ACHN (cell line): Measurements from ENCODE around the gene ALLC.

ENCODE experiments used
- DNase-seq: peaks from one replicate; pipeline ENCODE4 v3.0.0-alpha.2; 2015
- in situ Hi-C: cut with HindIII; loops from 2 replicates; pipeline ENCODE4 v1.10.0; 2017; ENCODE audit warnings: low sequenced_read_pairs, low pct_ligation_motif_present, low pct_unique_long_range_greater_than_20kb

The ALLC gene

DNA sequence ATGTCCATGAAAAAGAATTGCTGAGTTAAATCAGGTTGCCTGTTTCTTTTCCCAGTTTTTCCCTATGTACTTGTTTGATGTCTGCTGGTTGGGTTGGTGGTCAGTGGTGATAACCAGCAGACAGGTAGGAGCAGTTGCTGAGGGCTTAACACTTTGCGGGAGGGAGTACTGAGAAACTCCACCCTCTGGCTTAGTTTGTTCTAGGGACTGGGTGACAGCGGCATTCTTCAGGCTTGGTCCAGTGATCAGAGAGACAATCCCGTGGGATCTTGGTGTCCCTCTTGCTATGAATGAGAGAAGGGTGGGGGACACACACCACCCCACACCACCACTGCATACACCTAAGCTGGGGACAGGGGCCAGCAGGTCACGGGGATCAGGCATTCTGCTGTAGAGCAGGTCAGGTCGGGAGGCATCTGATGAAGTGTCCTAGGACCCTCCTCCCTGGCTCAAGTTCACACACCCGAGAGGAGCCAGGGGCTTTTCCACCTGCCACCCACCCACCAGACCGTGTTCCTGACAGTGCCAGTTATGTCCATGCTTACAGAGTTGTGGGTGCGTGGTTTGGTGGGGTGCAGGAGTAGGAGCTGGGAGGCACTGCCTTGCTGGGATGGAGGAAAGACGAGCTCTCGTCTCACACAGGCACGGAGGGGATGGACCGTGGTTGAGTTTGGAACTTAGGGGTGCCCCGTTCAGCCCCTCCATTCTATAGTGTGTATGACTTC, 21.3 kb upstream of the ALLC start:
- in situ Hi-C loops = no loop called here
- no peak for DNase-seq

DNA sequence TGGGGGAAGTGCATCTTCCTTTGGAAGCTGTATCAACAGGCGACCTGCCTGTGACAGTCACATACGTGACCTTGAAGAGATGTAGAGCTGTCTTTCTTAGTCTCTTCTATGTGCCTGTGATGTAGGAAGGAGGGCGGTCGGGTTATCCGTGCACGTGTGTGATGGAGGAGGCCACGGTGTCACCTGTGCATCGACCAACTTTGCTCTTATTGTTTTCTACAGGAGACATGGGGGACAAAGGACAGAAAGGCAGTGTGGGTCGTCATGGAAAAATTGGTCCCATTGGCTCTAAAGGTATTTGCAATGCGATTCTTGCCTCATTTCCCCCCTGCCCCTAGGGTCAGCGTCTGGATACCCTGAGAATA, 20.7 kb upstream of the ALLC start:
- no peak for DNase-seq
- in situ Hi-C loops = no loop called here

DNA sequence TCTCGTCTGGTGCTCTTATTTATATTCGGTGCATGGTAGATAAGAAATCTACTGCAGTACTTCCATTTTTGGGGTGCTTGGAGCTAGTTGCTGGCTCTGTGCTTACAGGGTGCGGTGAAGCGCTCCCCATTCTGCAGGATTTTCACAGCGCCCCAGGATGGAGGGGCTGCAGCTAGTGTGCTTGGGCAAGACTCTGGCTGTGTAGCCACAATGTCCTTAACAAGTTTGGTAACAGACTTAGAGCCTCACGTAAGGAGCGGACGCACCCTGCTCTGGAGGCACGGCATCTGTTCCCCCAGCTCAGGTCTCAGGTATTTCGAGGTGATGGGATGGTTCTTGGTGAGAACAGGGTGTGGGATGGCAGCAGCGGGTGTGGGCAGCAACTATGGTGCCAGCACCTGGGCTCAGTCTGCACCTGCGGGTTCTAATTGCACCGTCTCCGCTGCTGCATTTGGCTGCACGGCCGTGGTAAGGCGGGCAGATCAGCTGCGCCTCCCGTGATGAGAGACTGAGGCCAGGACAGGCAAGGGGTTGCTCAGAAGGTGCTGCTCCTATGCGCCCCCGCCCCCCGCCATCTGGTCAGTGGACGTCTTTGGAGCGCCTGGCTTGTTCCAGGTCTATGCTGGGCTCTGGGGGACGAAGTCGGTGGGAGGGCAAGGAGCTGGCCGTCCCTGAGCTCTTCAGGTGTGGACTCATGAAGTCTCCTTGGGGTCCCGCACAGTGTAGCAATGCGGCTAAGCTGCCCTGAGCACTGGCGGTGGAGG, 20.1 kb upstream of the ALLC start:
- DNase-seq = no peak
- in situ Hi-C loops = no loop called here

DNA sequence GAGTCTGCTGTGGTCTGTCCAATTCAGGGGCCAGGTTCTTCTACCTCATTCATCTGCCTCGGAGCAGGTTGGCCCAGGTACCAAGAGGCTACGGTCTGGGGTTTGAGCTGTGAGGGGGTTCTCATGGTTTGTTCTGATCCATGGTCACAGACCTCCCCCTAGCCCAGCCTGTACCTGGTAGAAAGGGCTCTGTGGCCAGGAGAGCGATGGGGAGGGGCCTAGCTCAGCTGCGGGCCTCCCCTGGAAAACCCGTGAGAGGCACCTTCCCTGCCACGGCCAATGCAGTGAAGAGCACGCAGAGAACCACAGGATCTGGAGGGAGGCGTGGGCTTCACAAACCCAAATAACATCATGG, 19.6 kb upstream of the ALLC start:
- in situ Hi-C loops = no loop called here
- no peak for DNase-seq

DNA sequence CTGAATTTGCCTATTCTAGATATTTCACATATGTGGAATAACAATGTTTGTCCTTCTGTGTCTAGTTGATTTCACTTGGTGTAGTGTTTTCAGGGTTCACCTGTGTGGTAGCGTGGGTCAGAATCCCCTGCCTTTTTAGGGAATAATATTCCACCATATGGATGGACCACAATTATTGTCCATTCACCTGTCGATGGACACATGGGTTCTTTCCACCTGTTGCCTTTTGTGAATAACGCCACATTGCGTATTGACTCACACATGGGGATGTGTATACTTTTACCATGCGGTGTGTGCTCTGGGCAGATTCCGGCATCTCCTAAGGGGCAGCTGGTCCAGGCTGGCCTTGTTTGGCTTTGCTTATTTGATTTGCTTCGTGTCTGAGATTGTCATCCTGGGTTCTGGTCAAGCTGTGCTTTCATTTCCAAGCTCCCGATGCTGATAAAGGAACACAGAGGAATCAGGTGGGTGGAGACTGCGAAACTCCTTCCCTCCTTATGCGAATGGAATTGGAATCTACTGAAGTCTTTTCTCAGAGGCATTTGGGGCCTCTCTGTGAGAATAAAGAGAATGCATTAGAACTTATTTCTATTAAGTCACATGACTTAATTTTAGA, 18.9 kb upstream of the ALLC start:
- no peak for DNase-seq
- in situ Hi-C loops = no loop called here

DNA sequence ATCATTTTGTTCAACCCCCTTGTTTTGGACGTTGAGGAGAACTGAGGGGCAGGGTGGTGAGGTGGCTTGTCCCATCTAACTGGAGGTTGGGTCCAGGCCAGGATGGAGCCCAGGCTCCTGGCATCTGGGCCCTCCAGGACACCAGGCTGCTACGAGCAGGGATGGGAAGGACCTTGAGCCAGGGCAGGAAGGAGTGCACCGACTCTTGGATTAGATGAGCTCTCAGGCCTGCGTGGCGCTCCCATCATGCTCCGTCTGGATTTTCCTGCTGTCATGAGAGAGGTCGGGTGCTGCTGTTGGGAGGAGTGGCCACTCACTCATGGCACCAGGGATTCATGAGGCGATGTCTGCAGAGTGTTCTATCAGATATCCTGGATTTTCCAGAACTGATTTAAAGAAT, 18.3 kb upstream of the ALLC start:
- in situ Hi-C loops = no loop called here
- no peak for DNase-seq

DNA sequence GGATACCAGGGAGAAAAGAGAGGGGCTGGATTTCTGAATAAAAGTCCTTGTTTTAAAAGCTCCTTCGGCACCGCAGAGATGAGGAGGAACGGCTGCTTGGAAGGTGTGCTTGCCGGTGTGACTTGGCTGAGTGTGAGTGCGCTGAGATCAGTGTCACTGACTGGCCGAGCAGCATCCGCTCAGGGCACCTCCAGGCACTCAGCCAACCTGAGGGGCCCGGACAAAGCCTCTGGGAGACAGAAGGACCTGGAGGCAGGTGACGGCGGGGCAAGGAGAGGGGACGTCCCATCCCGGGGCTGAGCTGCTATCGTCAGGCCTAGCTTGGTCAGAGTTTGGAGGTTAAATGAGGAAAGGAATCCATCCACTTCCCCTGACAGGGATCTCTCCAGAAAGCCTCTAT, 16.8 kb upstream of the ALLC start:
- DNase-seq = no peak
- in situ Hi-C loops = no loop called here

DNA sequence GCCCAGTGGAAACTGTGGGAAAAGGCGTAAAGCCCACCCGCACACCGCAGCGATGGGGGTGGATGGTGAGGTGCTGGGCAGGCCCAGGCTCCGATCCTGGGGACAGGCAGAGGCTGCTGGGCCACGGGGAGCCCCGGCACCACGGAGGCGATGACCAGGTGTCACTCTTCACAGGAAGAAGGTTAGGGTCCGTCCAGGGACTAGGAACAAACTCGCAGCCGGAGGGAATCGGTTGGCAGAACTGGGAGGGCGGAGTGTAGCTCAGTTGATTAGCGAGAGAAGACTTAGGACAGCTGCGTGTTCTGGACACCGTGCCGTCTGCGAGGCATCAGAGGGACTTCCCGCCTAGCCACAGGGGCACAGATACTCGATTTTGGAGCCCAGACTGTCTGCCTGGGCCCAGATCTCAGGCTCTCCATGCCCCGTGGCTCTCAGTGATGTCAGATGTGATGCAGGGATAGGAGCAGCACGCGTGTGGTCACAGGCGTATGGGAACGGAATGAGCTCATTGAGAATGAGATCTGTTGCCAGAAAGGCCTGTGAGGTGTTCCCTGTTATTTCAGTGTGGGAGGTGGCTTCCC, 16.1 kb upstream of the ALLC start:
- DNase-seq = no peak
- in situ Hi-C loops = no loop called here

DNA sequence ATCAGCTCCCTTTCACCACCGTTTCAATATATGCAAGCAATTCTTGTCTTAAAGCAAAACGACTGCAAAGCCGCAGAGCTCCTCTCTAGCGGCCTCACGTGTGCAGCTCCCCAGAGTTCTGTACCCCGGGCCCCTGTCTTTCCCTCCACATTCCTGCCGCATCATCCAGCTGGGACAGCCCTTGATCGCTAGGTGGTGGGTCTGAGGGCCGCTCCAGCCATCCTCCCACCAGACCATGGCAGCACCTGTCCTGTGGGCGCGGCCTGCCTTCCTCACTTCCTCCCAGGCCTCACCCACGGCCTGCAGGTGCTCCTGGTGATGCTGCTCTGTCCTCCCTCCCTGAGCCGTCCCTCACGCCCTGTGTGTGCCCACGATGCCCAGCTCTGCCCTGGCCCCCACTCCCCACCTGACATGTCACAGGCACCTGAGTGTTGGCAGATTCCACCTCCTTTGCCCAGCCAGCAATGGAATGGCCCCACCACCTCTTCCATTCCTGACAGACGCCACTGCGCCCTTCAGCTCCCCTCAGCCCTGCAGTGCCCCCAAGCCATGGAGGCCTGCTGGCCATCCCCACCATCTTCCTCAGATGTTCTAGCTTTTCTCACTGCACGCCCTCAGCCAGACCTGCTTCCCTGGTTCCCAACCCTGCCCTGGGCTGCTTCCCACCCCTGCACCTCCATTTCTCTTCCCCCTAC, 15.3 kb upstream of the ALLC start:
- DNase-seq = no peak

DNA sequence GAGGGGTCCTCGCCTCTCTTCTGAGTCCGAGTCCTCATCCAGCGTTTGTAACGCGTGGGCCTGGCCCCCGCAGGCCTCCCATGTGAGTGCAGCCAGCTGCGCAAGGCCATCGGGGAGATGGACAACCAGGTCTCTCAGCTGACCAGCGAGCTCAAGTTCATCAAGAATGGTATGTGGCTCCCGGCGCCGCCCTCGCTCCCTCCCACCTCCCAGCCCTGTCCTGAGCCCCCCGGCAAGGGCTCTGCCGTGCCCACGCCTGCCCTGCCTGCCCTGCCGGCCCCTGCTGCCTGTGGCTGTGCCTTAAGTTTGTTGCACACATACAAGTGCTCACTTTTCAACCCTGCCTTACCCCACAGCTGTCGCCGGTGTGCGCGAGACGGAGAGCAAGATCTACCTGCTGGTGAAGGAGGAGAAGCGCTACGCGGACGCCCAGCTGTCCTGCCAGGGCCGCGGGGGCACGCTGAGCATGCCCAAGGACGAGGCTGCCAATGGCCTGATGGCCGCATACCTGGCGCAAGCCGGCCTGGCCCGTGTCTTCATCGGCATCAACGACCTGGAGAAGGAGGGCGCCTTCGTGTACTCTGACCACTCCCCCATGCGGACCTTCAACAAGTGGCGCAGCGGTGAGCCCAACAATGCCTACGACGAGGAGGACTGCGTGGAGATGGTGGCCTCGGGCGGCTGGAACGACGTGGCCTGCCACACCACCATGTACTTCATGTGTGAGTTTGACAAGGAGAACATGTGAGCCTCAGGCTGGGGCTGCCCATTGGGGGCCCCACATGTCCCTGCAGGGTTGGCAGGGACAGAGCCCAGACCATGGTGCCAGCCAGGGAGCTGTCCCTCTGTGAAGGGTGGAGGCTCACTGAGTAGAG, 14.4 kb upstream of the ALLC start:
- in situ Hi-C loops = no loop called here
- no peak for DNase-seq

More for the DNA sequence above, 15.3 kb upstream of the ALLC start:
- in situ Hi-C loops = no loop called here

DNA sequence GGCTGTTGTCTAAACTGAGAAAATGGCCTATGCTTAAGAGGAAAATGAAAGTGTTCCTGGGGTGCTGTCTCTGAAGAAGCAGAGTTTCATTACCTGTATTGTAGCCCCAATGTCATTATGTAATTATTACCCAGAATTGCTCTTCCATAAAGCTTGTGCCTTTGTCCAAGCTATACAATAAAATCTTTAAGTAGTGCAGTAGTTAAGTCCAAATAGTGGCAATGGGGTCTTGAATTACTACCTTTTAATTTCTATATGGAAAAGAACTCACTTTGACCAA, 13.8 kb upstream of the ALLC start:
- in situ Hi-C loops = no loop called here
- DNase-seq = no peak

DNA sequence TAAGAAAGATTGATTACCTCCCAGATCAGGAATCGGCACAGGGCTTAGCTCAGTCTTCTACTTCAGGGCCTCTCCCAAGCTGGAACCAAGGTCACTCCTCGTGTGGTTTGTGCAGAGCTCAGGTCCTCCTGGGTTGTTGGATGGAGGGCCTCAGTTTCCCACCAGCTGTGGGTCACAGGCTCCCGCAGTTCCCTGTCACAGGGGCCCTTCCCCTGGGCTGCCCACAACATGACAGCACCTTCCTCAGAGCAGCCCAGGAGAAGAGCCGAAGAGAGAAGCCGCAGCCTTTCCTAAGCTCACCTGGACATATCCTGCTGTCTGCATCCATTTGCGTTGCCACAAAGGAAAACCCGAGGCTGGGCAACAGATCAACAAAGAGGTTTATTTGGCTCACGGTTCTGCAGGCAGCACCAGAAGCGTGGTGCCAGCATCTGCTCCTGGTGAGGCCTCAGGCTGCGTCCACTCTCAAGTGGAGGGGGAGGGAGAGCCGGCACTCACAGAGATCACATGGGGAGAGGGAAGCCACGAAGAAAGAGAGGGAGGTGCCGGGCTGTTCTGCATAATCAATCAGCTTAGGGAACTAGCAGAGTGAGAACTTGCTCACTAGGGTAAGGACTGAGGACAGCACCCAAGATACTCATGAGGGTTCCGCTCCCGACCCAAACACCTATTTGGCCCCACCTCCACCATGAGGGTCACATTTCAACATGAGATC, 13.0 kb upstream of the ALLC start:
- DNase-seq = no peak
- in situ Hi-C loops = no loop called here

DNA sequence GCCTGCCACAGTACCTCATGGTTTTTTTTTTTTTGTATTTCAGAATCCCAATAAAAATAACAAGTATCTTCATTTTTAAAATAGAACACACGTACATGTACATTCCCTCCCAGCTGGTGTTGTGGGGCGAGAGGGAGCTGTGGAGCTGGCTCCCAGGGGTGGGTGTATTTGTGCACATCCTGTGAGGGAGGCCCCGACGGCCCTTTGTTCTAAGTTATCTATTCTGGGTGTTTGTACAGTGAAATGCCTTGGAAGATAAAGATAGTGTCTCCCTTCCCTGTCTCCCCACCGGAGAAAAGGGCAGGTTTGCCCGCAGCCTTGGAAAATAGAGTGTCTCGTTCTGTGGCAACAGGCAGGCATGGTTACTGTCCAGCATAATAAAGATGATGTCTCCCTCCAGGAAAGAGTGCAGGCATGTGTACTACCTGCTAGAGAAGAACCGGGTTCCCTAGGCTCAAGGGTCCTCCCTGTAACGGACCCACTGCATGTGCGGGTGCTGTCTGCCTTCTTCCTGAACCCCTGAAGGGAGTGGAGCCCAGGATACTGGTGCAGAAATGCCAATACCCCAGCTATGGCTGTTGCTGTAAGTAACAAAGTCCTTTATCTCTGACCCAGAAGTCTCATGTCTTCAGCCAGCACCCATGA, 12.1 kb upstream of the ALLC start:
- in situ Hi-C loops = no loop called here
- DNase-seq = no peak

DNA sequence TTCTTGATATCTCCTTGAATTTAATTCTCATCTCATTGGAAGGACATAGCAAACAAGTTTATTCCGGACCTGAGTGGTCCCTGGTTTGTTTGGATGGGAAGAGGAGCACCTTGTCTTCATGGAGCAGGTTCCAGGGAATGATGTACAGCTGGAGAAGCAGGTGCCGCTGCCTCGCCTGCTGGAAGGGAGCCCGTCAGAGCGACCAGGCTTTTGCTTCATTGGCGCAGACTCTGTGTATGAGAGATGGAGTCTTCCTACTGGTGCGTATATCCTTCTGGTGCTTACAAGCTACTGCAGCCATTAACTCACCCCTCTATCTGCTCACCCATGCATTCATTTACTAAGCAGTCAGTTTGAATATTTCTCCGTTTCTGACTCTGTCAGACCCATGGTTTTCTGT, 11.6 kb upstream of the ALLC start:
- in situ Hi-C loops = no loop called here
- no peak for DNase-seq

DNA sequence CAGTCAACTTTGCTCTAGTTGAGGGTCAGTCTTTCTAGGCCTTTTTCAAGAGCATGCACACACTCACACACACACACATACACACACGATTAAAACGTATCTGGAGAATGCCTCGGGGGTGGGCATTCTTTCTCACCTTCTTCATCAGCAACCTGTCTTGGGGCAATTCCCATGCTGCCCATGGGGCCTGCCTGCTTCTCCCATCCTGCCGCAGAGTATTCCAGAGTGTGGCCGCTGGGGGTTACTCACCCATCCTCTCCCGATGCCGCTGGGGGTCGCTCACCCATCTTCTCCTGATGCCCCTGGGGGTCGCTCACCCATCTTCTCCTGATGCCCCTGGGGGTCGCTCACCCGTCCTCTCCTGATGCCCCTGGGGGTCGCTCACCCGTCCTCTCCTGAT, 10.8 kb upstream of the ALLC start:
- in situ Hi-C loops = no loop called here
- no peak for DNase-seq

DNA sequence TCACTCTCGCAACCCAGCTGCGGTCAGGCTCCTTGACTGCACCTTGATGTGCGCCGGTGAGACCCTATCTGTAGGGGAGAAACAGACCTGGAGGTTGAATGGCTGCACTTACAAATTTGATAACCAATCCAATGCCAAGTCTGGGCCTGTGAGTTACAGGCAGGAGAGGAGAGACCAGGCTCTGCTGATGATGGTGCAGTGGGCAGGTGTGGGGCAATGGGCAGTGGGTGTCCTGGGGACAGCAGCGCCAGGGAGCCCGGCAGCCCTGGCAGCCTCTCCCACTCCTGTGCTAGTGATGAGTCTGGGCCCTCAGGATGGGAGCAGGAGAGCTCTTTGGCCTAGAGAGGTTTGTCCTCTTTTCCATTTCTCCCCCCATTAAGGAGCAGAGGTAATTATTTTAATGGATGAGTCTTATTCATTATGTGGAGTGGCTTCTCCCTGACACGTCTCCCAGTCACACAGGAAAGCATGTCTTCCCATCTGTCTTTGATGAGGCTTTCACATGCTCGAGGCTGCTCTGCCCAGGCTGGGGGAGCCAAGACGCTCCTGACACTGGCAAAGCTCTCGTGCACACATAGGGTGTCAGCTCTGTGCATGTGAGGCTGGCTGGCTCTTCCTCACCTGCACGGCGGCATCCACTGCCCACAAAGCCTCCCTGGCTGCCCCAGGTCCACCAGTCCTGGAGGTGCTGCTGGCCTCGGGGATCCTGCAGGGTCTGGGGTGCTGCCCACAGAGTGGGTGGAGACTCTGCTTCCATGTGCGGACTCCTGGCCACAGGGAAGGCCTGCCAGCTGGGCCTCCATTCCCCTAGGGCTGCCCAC, 10.0 kb upstream of the ALLC start:
- DNase-seq = no peak
- in situ Hi-C loops = no loop called here
